Measurements from ENCODE around the gene PIK3CD. TPM values are rescaled to one million over a fixed set of nuclear protein-coding genes. Genes with fewer than 3 reads are reported as not detected.

PIK3CD gene
- polyA plus RNA-seq, 1 donor from 2014 or later = 4.2 TPM

- H3K27me3 ChIP-seq (ENCODE audit: insufficient read depth, low read depth, low read length) = peaks cover 21% of the 10 kb centered on the region
- H3K4me2 ChIP-seq (ENCODE audit: low read length) = no peak overlapping the region
- H3K36me3 ChIP-seq (ENCODE audit: insufficient read depth, low read length) = no peaks in the 10 kb centered on the region
- peaks cover 3% of the 10 kb centered on the region for H3F3A ChIP-seq (ENCODE audit: insufficient read depth, low read length, poor library complexity, severe bottlenecking)
- H3K9me2 ChIP-seq (ENCODE audit: insufficient read depth, low read length) = no peaks in the 10 kb centered on the region
- no peaks in the 10 kb centered on the region for H3K79me2 ChIP-seq (replicated peaks; ENCODE audit: insufficient read depth, low read length)
- no peak overlapping the region for H3K27ac ChIP-seq (ENCODE audit: low read length)
- no peak overlapping the region for H3K4me3 ChIP-seq (ENCODE audit: low read length)
- H4K20me1 ChIP-seq (ENCODE audit: insufficient read depth) = no peaks in the 10 kb centered on the region
- no peak overlapping the region for H3K9ac ChIP-seq (ENCODE audit: low read length)
- H2AFZ ChIP-seq (ENCODE audit: low read depth, low read length) = no peak overlapping the region
- TF ChIP-seq MXI1 (conservative IDR thresholded peaks at IDR 0.05; ENCODE audit: poor library complexity, severe bottlenecking) (no peak), CTCF (IDR thresholded peaks at IDR 0.05; ENCODE audit: poor library complexity, severe bottlenecking) (no peak), EZH2 (IDR thresholded peaks at IDR 0.05; ENCODE audit: borderline replicate concordance, insufficient read depth, low read length, poor library complexity, severe bottlenecking) (no peak), REST (IDR thresholded peaks at IDR 0.05; ENCODE audit: borderline replicate concordance) (no peak), EP300 (conservative IDR thresholded peaks at IDR 0.05; ENCODE audit: poor library complexity, severe bottlenecking) (no peak), TAF1 (IDR thresholded peaks at IDR 0.05; ENCODE audit: low read depth) (no peak), RAD21 (conservative IDR thresholded peaks at IDR 0.05) (no peak)
- H3K9me3 ChIP-seq (ENCODE audit: low read length) = no peaks in the 10 kb centered on the region
Observed at GRCh38 chr1:9648171-9648570, 3.4 kb upstream of the PIK3CD start.

GRCh38 chr1:9649769-9650168 is 1.8 kb upstream of the PIK3CD start:
- peaks cover 3% of the 10 kb centered on the region for H3F3A ChIP-seq (ENCODE audit: insufficient read depth, low read length, poor library complexity, severe bottlenecking)
- no peaks in the 10 kb centered on the region for H3K36me3 ChIP-seq (ENCODE audit: insufficient read depth, low read length)
- H3K9me3 ChIP-seq (ENCODE audit: low read length) = no peaks in the 10 kb centered on the region
- H3K4me3 ChIP-seq (ENCODE audit: low read length) = no peak overlapping the region
- no peaks in the 10 kb centered on the region for H4K20me1 ChIP-seq (ENCODE audit: insufficient read depth)
- TF ChIP-seq EZH2 (IDR thresholded peaks at IDR 0.05; ENCODE audit: borderline replicate concordance, insufficient read depth, low read length, poor library complexity, severe bottlenecking) (no peak), RAD21 (conservative IDR thresholded peaks at IDR 0.05) (no peak), MXI1 (conservative IDR thresholded peaks at IDR 0.05; ENCODE audit: poor library complexity, severe bottlenecking) (no peak), EP300 (conservative IDR thresholded peaks at IDR 0.05; ENCODE audit: poor library complexity, severe bottlenecking) (no peak), POLR2AphosphoS5 (IDR thresholded peaks at IDR 0.05) (no peak), TAF1 (IDR thresholded peaks at IDR 0.05; ENCODE audit: low read depth) (no peak), CTCF (IDR thresholded peaks at IDR 0.05; ENCODE audit: poor library complexity, severe bottlenecking) (no peak), REST (IDR thresholded peaks at IDR 0.05; ENCODE audit: borderline replicate concordance) (no peak), SMC3 (conservative IDR thresholded peaks at IDR 0.05; ENCODE audit: poor library complexity) (no peak)
- no peak overlapping the region for H3K27ac ChIP-seq (ENCODE audit: low read length)
- no peaks in the 10 kb centered on the region for H3K79me2 ChIP-seq (replicated peaks; ENCODE audit: insufficient read depth, low read length)
- H3K9me2 ChIP-seq (ENCODE audit: insufficient read depth, low read length) = no peaks in the 10 kb centered on the region
- H3K27me3 ChIP-seq (ENCODE audit: insufficient read depth, low read depth, low read length) = peaks cover 35% of the 10 kb centered on the region
- no peak overlapping the region for H3K9ac ChIP-seq (ENCODE audit: low read length)
- H2AFZ ChIP-seq (ENCODE audit: low read depth, low read length) = no peak overlapping the region
- no peak overlapping the region for H3K4me2 ChIP-seq (ENCODE audit: low read length)
